Astrocyte (in vitro differentiated cells and primary cell): ENCODE results near the gene PLCH2.

ENCODE experiments used
- CTCF ChIP-seq: IDR thresholded peaks from 2 replicates; pipeline ENCODE4 v1.5.1; 2011; ENCODE audit warnings: low read depth, mild to moderate bottlenecking, inconsistent platforms, low read length, moderate library complexity; ENCODE audit not compliant: insufficient read depth
- EZH2 ChIP-seq: IDR thresholded peaks from 2 replicates; pipeline ENCODE4 v1.6.1; 2012; ENCODE audit warnings: mild to moderate bottlenecking, low read length, inconsistent platforms; ENCODE audit not compliant: insufficient read depth

- TF ChIP-seq CTCF, result no peak
- no peak for TF ChIP-seq EZH2
These were observed 40.2 kb upstream of the PLCH2 start for GRCh38 chr1:2435746-2436355.
